Measurements from ENCODE around the gene PIP4K2B.

DNA sequence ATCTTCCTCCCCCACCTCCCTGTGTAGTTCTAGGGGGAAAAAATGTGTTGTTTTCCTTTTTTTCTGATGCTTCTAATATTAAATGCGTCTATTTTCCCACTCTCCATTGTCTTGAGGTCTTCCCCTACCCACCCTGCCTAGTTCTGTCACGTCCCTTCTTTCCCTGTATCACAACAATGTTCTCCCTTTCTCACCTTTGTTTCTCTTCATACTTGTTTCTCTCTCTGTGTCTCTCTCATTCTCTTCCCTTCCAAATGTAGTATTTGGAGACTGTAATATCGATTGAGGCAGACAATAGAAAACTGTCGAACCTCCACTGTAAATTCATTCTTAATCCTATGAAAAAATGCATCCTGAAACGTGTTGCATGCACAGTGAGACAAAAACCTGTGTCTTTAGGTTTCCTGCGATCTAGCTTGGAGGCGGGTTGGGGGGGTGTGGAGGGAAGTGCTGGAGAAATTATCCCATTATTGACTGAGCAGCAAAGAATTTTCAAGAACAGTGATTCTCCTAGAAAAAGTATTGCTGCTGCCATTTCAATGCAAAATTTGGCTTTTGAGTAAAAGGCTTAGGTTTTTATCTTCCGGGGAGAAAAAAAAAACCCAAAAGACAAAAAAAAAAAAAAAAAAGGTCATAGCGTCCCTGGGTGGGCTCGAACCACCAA, 48.1 kb downstream of the PIP4K2B start:
- TF ChIP-seq, protein P1, sequence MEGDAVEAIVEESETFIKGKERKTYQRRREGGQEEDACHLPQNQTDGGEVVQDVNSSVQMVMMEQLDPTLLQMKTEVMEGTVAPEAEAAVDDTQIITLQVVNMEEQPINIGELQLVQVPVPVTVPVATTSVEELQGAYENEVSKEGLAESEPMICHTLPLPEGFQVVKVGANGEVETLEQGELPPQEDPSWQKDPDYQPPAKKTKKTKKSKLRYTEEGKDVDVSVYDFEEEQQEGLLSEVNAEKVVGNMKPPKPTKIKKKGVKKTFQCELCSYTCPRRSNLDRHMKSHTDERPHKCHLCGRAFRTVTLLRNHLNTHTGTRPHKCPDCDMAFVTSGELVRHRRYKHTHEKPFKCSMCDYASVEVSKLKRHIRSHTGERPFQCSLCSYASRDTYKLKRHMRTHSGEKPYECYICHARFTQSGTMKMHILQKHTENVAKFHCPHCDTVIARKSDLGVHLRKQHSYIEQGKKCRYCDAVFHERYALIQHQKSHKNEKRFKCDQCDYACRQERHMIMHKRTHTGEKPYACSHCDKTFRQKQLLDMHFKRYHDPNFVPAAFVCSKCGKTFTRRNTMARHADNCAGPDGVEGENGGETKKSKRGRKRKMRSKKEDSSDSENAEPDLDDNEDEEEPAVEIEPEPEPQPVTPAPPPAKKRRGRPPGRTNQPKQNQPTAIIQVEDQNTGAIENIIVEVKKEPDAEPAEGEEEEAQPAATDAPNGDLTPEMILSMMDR (IDR thresholded peaks at IDR 0.05; ENCODE audit: insufficient read depth, low read length): no peak
- TF ChIP-seq POLR2AphosphoS5 (IDR thresholded peaks at IDR 0.05; ENCODE audit: low read depth) (no peak), GABPA (IDR thresholded peaks at IDR 0.05; ENCODE audit: low read depth) (no peak), SPI1 (IDR thresholded peaks at IDR 0.05; ENCODE audit: borderline replicate concordance, low read depth) (0 out of 2 replicates have a peak, but pooled peaks have one; percentile 21)
- TF ChIP-seq, protein P2, sequence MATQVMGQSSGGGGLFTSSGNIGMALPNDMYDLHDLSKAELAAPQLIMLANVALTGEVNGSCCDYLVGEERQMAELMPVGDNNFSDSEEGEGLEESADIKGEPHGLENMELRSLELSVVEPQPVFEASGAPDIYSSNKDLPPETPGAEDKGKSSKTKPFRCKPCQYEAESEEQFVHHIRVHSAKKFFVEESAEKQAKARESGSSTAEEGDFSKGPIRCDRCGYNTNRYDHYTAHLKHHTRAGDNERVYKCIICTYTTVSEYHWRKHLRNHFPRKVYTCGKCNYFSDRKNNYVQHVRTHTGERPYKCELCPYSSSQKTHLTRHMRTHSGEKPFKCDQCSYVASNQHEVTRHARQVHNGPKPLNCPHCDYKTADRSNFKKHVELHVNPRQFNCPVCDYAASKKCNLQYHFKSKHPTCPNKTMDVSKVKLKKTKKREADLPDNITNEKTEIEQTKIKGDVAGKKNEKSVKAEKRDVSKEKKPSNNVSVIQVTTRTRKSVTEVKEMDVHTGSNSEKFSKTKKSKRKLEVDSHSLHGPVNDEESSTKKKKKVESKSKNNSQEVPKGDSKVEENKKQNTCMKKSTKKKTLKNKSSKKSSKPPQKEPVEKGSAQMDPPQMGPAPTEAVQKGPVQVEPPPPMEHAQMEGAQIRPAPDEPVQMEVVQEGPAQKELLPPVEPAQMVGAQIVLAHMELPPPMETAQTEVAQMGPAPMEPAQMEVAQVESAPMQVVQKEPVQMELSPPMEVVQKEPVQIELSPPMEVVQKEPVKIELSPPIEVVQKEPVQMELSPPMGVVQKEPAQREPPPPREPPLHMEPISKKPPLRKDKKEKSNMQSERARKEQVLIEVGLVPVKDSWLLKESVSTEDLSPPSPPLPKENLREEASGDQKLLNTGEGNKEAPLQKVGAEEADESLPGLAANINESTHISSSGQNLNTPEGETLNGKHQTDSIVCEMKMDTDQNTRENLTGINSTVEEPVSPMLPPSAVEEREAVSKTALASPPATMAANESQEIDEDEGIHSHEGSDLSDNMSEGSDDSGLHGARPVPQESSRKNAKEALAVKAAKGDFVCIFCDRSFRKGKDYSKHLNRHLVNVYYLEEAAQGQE (IDR thresholded peaks at IDR 0.05; ENCODE audit: insufficient replicate concordance, low read depth): no peak
